ENCODE results near the gene MBD1.
"Not testable (repeated sequence)": the region's sequence is repeated elsewhere in the genome, so short reads cannot be mapped to it uniquely, and the experiment has no call there.

MBD1 gene

GRCh38 chr18:50262977-50263376, 18.3 kb downstream of the MBD1 start:
- TF ChIP-seq MAX (IDR thresholded peaks at IDR 0.05; ENCODE audit: low read depth, low read length) (no peak), POLR2A (IDR thresholded peaks at IDR 0.05; ENCODE audit: extremely low read depth, insufficient read length) (no peak), MYC (IDR thresholded peaks at IDR 0.05; ENCODE audit: low read depth, low read length) (no peak), CTCF (IDR thresholded peaks at IDR 0.05; ENCODE audit: low read depth, low read length) (no peak)
- no peak overlapping the region for H3K4me3 ChIP-seq (ENCODE audit: low read depth, low read length)
- DNase-seq (ENCODE audit: low read depth): no peak

GRCh38 chr18:50250935-50251334, 30.4 kb downstream of the MBD1 start:
- TF ChIP-seq MYC (IDR thresholded peaks at IDR 0.05; ENCODE audit: low read depth, low read length): no peak
- TF ChIP-seq MAX (IDR thresholded peaks at IDR 0.05; ENCODE audit: low read depth, low read length): no peak
- no peak for TF ChIP-seq POLR2A (IDR thresholded peaks at IDR 0.05; ENCODE audit: extremely low read depth, insufficient read length)
- no peak for TF ChIP-seq CTCF (IDR thresholded peaks at IDR 0.05; ENCODE audit: low read depth, low read length)
- DNase-seq (ENCODE audit: low read depth): no peak

GRCh38 chr18:50249576-50249975, 31.7 kb downstream of the MBD1 start:
- no peak overlapping the region for H3K4me3 ChIP-seq (ENCODE audit: low read depth, low read length)
- no peak for TF ChIP-seq POLR2A (IDR thresholded peaks at IDR 0.05; ENCODE audit: extremely low read depth, insufficient read length)
- TF ChIP-seq CTCF (IDR thresholded peaks at IDR 0.05; ENCODE audit: low read depth, low read length): no peak
- TF ChIP-seq MAX (IDR thresholded peaks at IDR 0.05; ENCODE audit: low read depth, low read length): no peak
- no peak for TF ChIP-seq MYC (IDR thresholded peaks at IDR 0.05; ENCODE audit: low read depth, low read length)
- no peak for DNase-seq (ENCODE audit: low read depth)

More at GRCh38 chr18:50250935-50251334, 30.4 kb downstream of the MBD1 start:
- no peak overlapping the region for H3K4me3 ChIP-seq (ENCODE audit: low read depth, low read length)

GRCh38 chr18:50247561-50247960, 33.8 kb downstream of the MBD1 start:
- no peak overlapping the region for H3K4me3 ChIP-seq (ENCODE audit: low read depth, low read length)
- no peak for DNase-seq (ENCODE audit: low read depth)
- TF ChIP-seq MAX (IDR thresholded peaks at IDR 0.05; ENCODE audit: low read depth, low read length): no peak
- no peak for TF ChIP-seq MYC (IDR thresholded peaks at IDR 0.05; ENCODE audit: low read depth, low read length)
- no peak for TF ChIP-seq POLR2A (IDR thresholded peaks at IDR 0.05; ENCODE audit: extremely low read depth, insufficient read length)
- no peak for TF ChIP-seq CTCF (IDR thresholded peaks at IDR 0.05; ENCODE audit: low read depth, low read length)

GRCh38 chr18:50241768-50242167, 39.6 kb downstream of the MBD1 start:
- not testable (repeated sequence) for H3K4me3 ChIP-seq (ENCODE audit: low read depth, low read length); DNase-seq (ENCODE audit: low read depth)

GRCh38 chr18:50240080-50240563, 41.2 kb downstream of the MBD1 start:
- TF ChIP-seq MYC (IDR thresholded peaks at IDR 0.05; ENCODE audit: low read depth, low read length): no peak
- no peak for TF ChIP-seq MAX (IDR thresholded peaks at IDR 0.05; ENCODE audit: low read depth, low read length)
- TF ChIP-seq CTCF (IDR thresholded peaks at IDR 0.05; ENCODE audit: low read depth, low read length): no peak
- no peak for TF ChIP-seq POLR2A (IDR thresholded peaks at IDR 0.05; ENCODE audit: extremely low read depth, insufficient read length)
- DNase-seq (ENCODE audit: low read depth): no peak
- no peak overlapping the region for H3K4me3 ChIP-seq (ENCODE audit: low read depth, low read length)

Data from NB4 (cell line).